H1 (cell line): ENCODE results near the gene HECTD4. TPM values are rescaled to one million over a fixed set of nuclear protein-coding genes. Genes with fewer than 3 reads are reported as not detected.

Experiments used
- EGR1 ChIP-seq: IDR thresholded peaks from 2 replicates; pipeline ENCODE4 v1.6.1; 2011; ENCODE audit warnings: low read depth, low read length, borderline replicate concordance
- EZH2 ChIP-seq: fragments of 200-600 bp; sonication (generic); IDR thresholded peaks from 2 replicates; pipeline ENCODE4 v1.7.1; 2012; ENCODE audit warnings: low read depth, mild to moderate bottlenecking, moderate library complexity, low read length, inconsistent platforms; ENCODE audit not compliant: severe bottlenecking
- SP2 ChIP-seq: IDR thresholded peaks from 2 replicates; pipeline ENCODE4 v1.6.1; 2012; ENCODE audit warnings: mild to moderate bottlenecking, low read length, inconsistent platforms
- ZNF274 ChIP-seq: IDR thresholded peaks from 2 replicates; pipeline ENCODE4 v1.7.0; 2012; ENCODE audit warnings: low read length, borderline replicate concordance; ENCODE audit errors: extremely low read depth
- polyA plus RNA-seq, 7 experiments: library from polyadenylated mRNA; depleted of rRNA in 3 of 7; stranded (reverse) in 5 of 7; unstranded in 2 of 7; fragments of >200 nt in 5 of 7; fragments of 200-250 nt in 2 of 7; gene quantifications; 1 replicate in 5 of 7; 2 replicates in 1 of 7; 4 replicates in 1 of 7; pipeline versions ENCODE4 v1.2.1 to v1.2.3, GENCODE V29; 2011 to 2013; ENCODE audit warnings: missing spikeins in 2 of 7, mixed read lengths in 2 of 7
- total RNA-seq: library from RNA; stranded (reverse); fragmentation: NEBNext Ultra II Directional; extraction: Animal tissue kit (Norgen Biotek cat#: 25700); gene quantifications from 2 replicates; pipeline ENCODE4 v1.2.1, GENCODE V29; 2021

Gene HECTD4
- total and polyA plus RNA-seq, 2 of the 8 experiments (the other 6 are each of a cell fraction or from before 2014, with no cell fraction given): 6.5 to 33.7 TPM

DNA sequence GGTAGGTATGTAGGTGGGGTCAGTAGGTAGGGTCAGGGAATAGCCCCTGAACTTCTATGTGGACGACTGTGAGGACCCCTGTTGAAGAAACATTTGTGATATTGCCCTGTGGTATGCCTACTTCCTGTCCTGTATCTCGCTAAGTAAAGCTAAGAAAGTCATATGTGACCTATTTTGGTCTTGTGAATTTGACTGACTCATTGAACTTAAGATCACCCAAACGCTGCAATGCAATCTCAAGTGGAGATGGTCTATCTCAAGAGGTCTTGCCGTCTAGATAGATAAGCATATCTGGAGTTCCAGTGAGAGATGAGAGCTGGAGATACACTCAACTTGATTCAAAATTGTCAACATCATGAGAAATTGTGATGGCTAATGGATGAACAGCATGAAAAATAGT lies 183.1 kb downstream of the HECTD4 start (continued):
- TF ChIP-seq EZH2: no peak
- TF ChIP-seq ZNF274: no peak
- no peak for TF ChIP-seq SP2
- no peak for TF ChIP-seq EGR1
- TF ChIP-seq, all 59 proteins: peak for 0
